Motor neuron (in vitro differentiated cells): Measurements from ENCODE around the gene BICRA. TPM values are rescaled to one million over a fixed set of nuclear protein-coding genes. Genes with fewer than 3 reads are reported as not detected.
A peak's percentile ranks its signal among the peaks of the same experiment; 100 is the strongest.

Experiments
- ATAC-seq, 8 experiments: fragments of 200-7000 bp; cut with Tn5 transposase; replicated peaks in 6 of 8; 2 replicates each; pipeline ENCODE4 v1.8.0; 2021; ENCODE audit warnings: mild to moderate bottlenecking in 8 of 8, moderate library complexity in 8 of 8
- H3K27ac ChIP-seq, 2 donors: fragments of 250-450 bp; sonication (Bioruptor Pico); 2 replicates each; pipeline ENCODE4 v1.9.0; 2021; ENCODE audit warnings: antibody characterized with exemption in 2 of 2, mild to moderate bottlenecking in 2 of 2, moderate library complexity in 1 of 2
- H3K4me1 ChIP-seq, 2 donors: fragments of 250-450 bp; sonication (Bioruptor Pico); replicated peaks in 1 of 2; 2 replicates each; pipeline ENCODE4 v1.6.1; 2021; ENCODE audit warnings: antibody characterized with exemption in 2 of 2, mild to moderate bottlenecking in 2 of 2, moderate library complexity in 1 of 2
- H3K4me3 ChIP-seq, 5 donors: fragments of 250-450 bp; sonication (Bioruptor Pico); 2 replicates each; pipeline ENCODE4 v1.9.0; 2021; ENCODE audit warnings: antibody characterized with exemption in 5 of 5, mild to moderate bottlenecking in 5 of 5, moderate library complexity in 4 of 5
- WGBS, 10 experiments: fragments of 450-650 bp; shearing (Covaris generic); methylation state at CpG; one replicate each; pipeline ENCODE4 v1.0.0; 2022; 5-methylcytosine and 5-hydroxymethylcytosine counted together
- in situ Hi-C, 9 experiments: fragments of 400-800 bp; cut with MboI; loops; one replicate each; pipeline ENCODE4 v1.15.0; 2021; ENCODE audit warnings: low sequenced_read_pairs in 9 of 9, low pct_unique_long_range_greater_than_20kb in 2 of 9; ENCODE audit not compliant: unreplicated experiment in 9 of 9
- total RNA-seq, 8 experiments: library from RNA; unstranded; fragments of 300-600 nt; gene quantifications; 2 replicates each; pipeline versions ENCODE4 v1.2.3 to v1.2.4, GENCODE V29; 2022

The BICRA gene
- total RNA-seq, 8 experiments from 2014 or later: 1.6 to 9.1 (median 5.5) TPM

DNA sequence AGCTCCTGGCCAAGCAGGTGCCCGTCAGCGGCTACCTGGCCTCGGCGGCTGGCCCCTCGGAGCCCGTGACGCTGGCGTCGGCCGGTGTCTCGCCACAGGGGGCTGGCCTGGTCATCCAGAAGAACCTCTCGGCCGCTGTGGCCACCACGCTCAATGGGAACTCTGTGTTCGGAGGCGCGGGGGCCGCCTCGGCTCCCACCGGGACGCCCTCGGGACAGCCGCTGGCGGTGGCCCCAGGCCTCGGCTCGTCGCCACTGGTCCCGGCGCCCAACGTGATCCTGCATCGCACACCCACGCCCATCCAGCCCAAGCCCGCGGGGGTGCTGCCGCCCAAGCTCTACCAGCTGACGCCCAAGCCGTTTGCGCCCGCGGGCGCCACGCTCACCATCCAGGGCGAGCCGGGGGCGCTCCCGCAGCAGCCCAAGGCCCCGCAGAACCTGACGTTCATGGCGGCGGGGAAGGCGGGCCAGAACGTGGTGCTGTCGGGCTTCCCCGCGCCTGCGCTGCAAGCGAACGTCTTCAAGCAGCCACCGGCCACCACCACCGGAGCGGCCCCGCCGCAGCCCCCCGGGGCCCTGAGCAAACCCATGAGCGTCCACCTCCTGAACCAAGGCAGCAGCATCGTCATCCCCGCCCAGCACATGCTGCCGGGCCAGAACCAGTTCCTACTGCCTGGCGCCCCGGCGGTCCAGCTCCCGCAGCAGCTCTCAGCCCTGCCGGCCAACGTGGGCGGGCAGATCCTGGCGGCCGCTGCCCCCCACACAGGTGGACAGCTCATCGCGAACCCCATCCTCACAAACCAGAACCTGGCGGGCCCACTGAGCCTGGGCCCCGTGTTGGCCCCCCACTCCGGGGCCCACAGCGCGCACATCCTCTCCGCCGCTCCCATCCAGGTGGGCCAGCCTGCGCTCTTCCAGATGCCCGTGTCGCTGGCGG, 71.3 kb downstream of the BICRA start:
- 96 to 100% (median 99%) methylated on average over 5 to 12 of the region's 90 CpGs; no CpG with 5 or more reads in 6 of the 10 experiments for WGBS, 10 experiments
- H3K27ac ChIP-seq: no peak overlapping the region
- ATAC-seq: peak in 3 of 8 experiments; percentile 10 to 29 (median 13)
- in situ Hi-C loops: loop anchor here in 2 of 9 experiments (25.0 kb wide), 2 partner anchors 168 to 243 kb away; partner anchors contain the start of gene NAPA (in 1 of the 2)
- H3K4me1 ChIP-seq: no peaks in the 10 kb centered on the region
- no peak overlapping the region for H3K4me3 ChIP-seq

DNA sequence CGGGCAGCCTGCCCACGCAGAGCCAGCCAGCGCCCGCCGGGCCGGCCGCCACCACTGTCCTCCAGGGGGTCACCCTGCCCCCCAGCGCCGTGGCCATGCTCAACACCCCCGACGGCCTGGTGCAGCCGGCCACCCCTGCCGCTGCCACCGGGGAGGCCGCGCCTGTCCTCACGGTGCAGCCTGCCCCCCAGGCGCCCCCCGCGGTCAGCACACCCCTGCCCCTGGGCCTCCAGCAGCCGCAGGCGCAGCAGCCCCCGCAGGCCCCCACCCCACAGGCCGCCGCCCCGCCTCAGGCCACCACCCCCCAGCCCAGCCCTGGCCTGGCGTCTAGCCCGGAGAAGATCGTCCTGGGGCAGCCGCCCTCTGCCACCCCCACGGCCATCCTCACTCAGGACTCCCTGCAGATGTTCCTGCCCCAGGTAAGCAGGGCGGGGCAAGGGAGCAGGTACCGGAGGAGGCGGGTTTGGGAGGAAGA, 72.0 kb downstream of the BICRA start:
- Histone ChIP-seq H3K4me3 (no peak overlapping the region), H3K27ac (no peak overlapping the region), H3K4me1 (no peaks in the 10 kb centered on the region)
- peak in 3 of 8 experiments; percentile 12 to 21 (median 16) for ATAC-seq
- in situ Hi-C loops: loop anchor here in 2 of 9 experiments (25.0 kb wide), 2 partner anchors 169 to 244 kb away; partner anchors contain the start of gene NAPA (in 1 of the 2)
- WGBS, 10 experiments: no CpG with 5 or more reads among the region's 34 CpGs

DNA sequence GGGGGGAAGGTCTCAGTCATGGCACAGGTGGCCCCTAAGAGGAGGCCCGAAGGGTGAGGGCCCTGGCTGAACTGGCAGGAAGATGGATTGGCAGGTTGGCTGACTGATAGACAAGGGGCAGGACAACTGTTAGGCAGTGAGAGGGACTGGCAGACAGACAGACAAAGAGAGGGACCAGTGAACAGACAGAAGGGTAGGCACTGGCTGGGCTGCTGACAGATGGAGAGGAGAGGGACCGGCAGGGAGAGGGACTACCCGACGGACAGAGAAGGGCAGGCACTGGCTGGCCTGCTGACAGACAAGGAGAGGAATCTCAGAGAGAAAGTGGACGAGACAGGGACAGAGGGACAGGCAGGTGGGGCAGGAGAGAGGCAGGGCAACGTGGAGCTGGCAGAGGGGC, 72.5 kb downstream of the BICRA start:
- in situ Hi-C loops: loop anchor here in 2 of 9 experiments (25.0 kb wide), 2 partner anchors 169 to 244 kb away; partner anchors contain the start of gene NAPA (in 1 of the 2)
- Histone ChIP-seq H3K4me1 (no peaks in the 10 kb centered on the region), H3K27ac (no peak overlapping the region), H3K4me3 (no peak overlapping the region)
- ATAC-seq: no peak
- WGBS, 10 experiments: 80 to 100% (median 87%) methylated on average over 1 to 4 of the region's 6 CpGs; no CpG with 5 or more reads in 7 of the 10 experiments

DNA sequence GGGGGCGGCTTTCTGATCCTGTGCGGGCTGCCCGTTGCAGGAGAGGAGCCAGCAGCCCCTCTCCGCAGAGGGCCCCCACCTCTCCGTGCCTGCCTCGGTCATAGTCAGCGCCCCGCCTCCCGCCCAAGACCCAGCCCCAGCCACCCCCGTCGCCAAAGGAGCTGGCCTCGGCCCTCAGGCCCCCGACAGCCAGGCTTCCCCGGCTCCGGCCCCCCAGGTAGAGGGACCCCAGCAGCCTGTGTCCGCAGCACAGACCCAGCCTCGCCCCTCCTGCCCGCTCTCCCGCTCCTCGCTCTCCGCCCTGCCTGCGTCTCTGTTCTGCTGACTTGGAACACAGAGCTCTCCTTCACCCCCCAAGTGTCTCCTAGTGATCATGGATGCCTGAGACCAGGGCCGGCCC, 73.0 kb downstream of the BICRA start:
- H3K4me1 ChIP-seq: no peaks in the 10 kb centered on the region
- H3K4me3 ChIP-seq: no peak overlapping the region
- no peak for ATAC-seq
- WGBS, 10 experiments: 100% methylated on average over 1 of the region's 23 CpGs; no CpG with 5 or more reads in 9 of the 10 experiments
- in situ Hi-C loops: loop anchor here in 2 of 9 experiments (25.0 kb wide), 2 partner anchors 170 to 245 kb away; partner anchors contain the start of gene NAPA (in 1 of the 2)
- no peak overlapping the region for H3K27ac ChIP-seq

DNA sequence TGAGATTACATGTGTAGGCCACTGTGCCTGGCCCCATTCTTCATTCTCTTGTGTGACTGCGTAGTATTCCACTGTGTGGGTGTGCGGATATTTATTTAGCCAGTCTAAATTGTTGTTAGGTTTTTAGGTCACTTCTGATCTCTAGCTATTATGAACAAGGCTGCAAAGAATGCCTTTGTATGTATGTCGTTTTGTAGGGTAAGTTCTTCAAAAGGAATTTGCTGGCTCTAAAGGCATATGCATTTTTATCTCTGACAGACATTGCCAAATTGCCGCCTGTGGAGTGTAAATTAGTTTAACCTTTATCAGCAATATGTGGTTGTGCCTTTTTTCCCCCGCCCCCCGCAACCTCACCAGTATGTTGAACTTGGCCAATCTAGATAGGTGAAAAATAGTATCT, 74.0 kb downstream of the BICRA start:
- Histone ChIP-seq H3K27ac (no peak overlapping the region), H3K4me3 (no peak overlapping the region), H3K4me1 (no peaks in the 10 kb centered on the region)
- 65 to 96% (median 86%) methylated on average over 2 to 6 of the region's 6 CpGs; no CpG with 5 or more reads in 1 of the 10 experiments for whole genome bisulfite sequencing, 10 experiments
- ATAC-seq: no peak
- in situ Hi-C loops: loop anchor here in 2 of 9 experiments (25.0 kb wide), 2 partner anchors 171 to 246 kb away; partner anchors contain the start of gene NAPA (in 1 of the 2)

DNA sequence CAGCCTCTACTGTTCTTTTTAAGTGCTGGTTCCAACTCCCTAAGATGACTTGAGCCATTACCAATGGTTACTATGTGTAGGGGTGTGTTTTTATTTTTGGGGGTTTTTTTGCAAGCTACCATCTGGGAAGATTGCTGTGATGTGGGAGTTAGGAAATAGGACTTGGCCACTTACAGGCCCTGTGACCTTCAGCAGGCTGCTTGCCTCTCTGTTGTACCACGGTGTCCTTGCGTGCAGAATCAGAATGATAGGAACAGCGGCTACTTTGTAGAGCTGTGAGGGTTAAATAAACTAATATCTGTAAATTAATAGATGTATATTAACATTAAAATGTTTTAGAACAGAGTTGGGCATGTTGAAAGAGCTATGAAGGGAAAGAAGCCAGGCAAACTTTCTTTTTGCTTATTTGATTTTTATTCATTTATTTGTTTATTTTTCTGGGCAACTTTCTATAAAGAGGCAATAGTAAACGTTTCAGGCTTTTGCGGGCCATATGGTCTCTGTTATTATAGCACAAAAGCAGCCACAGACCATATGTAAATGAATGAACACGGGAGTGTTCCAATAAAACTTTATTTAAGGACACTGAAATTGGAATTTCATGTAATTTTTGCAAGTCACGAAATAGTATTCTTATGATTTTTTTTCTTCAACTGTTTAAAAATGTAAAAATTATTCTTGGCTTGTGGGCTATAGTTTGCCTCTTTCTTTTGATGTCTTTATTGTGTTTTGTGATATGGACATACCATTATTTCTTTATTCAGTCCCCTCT, 77.9 kb downstream of the BICRA start:
- Histone ChIP-seq H3K27ac (no peak overlapping the region), H3K4me3 (no peak overlapping the region), H3K4me1 (no peaks in the 10 kb centered on the region)
- 35 to 93% (median 81%) methylated on average over 3 to 7 of the region's 7 CpGs for WGBS, 10 experiments
- no peak for ATAC-seq
- in situ Hi-C loops: loop anchor here in 2 of 9 experiments (25.0 kb wide), 2 partner anchors 175 to 250 kb away; partner anchors contain the start of gene NAPA (in 1 of the 2)

DNA sequence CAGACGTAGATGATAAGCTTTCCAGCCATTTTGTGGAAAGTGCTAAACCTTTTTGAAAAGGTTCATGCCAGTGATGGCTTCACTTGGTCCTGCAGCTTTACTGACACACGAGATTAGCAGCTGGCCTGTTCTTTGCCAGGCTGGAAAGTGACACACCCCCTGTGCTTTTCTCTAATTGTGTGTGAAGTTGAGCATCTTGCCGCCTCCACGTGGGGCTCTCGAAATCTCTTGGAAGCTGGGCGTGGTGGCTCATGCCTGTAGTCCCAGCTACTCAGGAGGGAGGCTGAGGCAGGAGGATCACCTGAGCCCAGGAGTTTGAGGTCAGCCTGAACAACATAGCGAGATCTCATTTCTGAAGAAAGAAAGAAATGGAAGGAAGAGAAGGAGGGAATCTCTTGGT, 79.0 kb downstream of the BICRA start:
- H3K27ac ChIP-seq: no peak overlapping the region
- H3K4me1 ChIP-seq: no peaks in the 10 kb centered on the region
- ATAC-seq: no peak
- in situ Hi-C loops: loop anchor here in 2 of 9 experiments (25.0 kb wide), 2 partner anchors 176 to 251 kb away; partner anchors contain the start of gene NAPA (in 1 of the 2)
- WGBS, 10 experiments: 0 to 94% (median 81%) methylated on average over 1 to 5 of the region's 7 CpGs; no CpG with 5 or more reads in 2 of the 10 experiments
- H3K4me3 ChIP-seq: no peak overlapping the region

DNA sequence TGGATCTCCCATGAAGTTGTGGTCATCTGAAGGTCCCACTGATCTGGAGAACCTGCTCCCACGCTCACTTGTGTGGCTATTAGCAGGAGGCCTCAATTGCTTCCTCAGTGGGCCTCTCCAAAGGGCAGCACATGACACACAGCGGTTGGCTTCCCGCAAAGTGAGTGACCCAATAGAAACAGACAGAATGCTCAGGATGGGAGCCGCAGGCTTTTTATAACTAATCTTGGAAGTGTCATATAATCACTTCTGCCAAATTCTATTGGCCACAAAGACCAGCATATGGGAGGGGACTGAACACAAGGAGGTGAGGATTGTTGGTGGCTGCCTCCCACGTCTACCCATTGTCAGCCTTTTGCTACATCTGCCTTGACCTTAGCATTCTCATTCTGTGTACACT, 82.2 kb downstream of the BICRA start:
- in situ Hi-C loops: loop anchor here in 3 of 9 experiments (10.0 to 25.0 kb wide), 3 partner anchors 179 to 256 kb away; partner anchors contain the start of gene NAPA (in 1 of the 3)
- ATAC-seq: no peak
- Histone ChIP-seq H3K4me1 (no peaks in the 10 kb centered on the region), H3K4me3 (no peak overlapping the region), H3K27ac (no peak overlapping the region)
- 93 to 100% (median 95%) methylated on average over 2 to 4 of the region's 5 CpGs; no CpG with 5 or more reads in 4 of the 10 experiments for WGBS, 10 experiments

DNA sequence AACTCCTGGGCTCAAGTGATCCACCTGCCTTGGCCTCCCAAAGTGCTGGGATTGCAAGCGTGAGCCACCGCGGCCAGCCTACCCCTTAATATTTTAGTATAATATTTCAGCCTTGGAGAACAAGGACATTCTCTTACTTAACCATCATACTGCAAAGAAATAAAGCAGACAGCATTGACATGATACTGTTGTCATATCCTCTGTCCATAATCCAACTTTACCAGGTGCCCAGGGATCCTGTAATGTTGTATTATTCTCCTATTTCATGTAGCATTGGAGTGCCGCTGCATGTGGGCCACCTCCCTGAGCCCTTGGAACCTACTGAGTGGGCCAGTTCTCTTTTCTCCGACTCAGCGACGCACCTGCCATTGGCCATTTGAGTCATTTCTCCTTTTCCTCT, 82.8 kb downstream of the BICRA start:
- no peak overlapping the region for H3K27ac ChIP-seq
- in situ Hi-C loops: loop anchor here in 3 of 9 experiments (10.0 to 25.0 kb wide), 3 partner anchors 179 to 257 kb away; partner anchors contain the start of gene NAPA (in 1 of the 3)
- WGBS, 10 experiments: 28 to 100% (median 65%) methylated on average over 1 to 7 of the region's 7 CpGs; no CpG with 5 or more reads in 2 of the 10 experiments

DNA sequence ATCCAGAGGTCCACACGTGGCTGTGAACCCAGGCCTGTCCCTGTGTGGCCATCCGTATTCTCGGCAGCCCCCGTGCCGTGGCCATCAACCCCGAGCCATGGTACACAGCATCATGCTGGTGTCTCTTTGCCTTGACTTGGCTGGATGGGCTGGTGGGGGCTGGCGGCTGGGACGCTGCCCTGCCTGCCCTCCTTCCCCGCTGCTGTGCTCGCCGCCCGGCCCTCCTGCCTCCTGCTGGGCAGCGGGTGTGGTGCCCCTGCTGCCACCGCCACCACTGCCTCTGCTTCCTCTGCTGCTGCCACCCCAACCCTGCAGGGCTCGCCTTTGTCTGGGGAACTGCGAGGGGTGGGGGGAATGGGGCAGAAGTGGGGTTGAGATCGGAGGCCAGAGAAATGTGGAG, 84.6 kb downstream of the BICRA start:
- H3K4me1 ChIP-seq: peaks cover 0 to 4% of the 10 kb centered on the region in 2 donors
- H3K4me3 ChIP-seq: no peak overlapping the region
- no peak overlapping the region for H3K27ac ChIP-seq
- in situ Hi-C loops: loop anchor here in 3 of 9 experiments (10.0 to 25.0 kb wide), 3 partner anchors 181 to 259 kb away; partner anchors contain the start of gene NAPA (in 1 of the 3)
- no peak for ATAC-seq
- WGBS, 10 experiments: 60 to 95% (median 80%) methylated on average over 1 to 4 of the region's 17 CpGs; no CpG with 5 or more reads in 5 of the 10 experiments

More for the DNA sequence above, 82.8 kb downstream of the BICRA start:
- Histone ChIP-seq H3K4me1 (no peaks in the 10 kb centered on the region), H3K4me3 (no peak overlapping the region)
- no peak for ATAC-seq

DNA sequence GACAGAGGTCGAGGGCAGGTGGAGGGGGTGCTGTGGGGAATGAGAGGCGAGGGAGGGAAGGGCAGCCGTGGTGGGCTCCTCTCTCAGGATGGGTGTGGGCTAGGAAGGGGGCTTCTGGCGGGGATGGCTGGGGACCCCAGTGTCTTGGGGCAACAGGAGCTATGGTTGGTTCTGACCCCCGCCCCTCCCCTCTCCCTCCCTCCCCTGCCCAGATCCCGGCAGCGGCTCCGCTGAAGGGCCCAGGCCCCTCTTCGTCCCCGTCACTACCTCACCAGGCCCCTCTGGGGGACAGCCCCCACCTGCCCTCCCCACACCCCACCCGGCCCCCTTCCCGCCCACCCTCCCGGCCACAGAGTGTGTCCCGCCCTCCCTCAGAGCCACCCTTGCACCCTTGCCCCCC, 85.0 kb downstream of the BICRA start:
- no peak for ATAC-seq
- H3K27ac ChIP-seq: no peak overlapping the region
- no CpG with 5 or more reads among the region's 14 CpGs for WGBS, 10 experiments
- H3K4me3 ChIP-seq: no peak overlapping the region
- in situ Hi-C loops: loop anchor here in 3 of 9 experiments (10.0 to 25.0 kb wide), 3 partner anchors 182 to 259 kb away; partner anchors contain the start of gene NAPA (in 1 of the 3)
- peaks cover 0 to 4% of the 10 kb centered on the region in 2 donors for H3K4me1 ChIP-seq
